ENCODE data around the gene IMMT. TPM values are rescaled to one million over a fixed set of nuclear protein-coding genes. Genes with fewer than 3 reads are reported as not detected.

Gene IMMT
- total RNA-seq, 1 experiment from 2014 or later = 114 TPM

GRCh38 chr2:86213699-86214502, 18.6 kb upstream of the IMMT start:
- BruUV-seq (replicated peaks) = no TSS peak
- Mint-ChIP-seq H3K4me3 (ENCODE audit: unreplicated experiment) (no peak overlapping the region), H3K36me3 (ENCODE audit: insufficient read depth, unreplicated experiment) (peaks cover 48% of the 10 kb centered on the region), H3K27me3 (ENCODE audit: insufficient read depth, unreplicated experiment) (no peaks in the 10 kb centered on the region), H3K27ac (ENCODE audit: low read depth, unreplicated experiment) (no peak overlapping the region), H3K4me1 (ENCODE audit: insufficient read depth, unreplicated experiment) (no peaks in the 10 kb centered on the region), H3K9me3 (ENCODE audit: unreplicated experiment) (no peaks in the 10 kb centered on the region)
- intact Hi-C loops (cut with micrococcal nuclease) = no loop called here
- CTCF ChIA-PET = interaction anchor here (1.3 kb wide), 1 partner anchor 7 kb away, joined by 4 read pairs; no protein-coding TSS in a partner anchor
- TF ChIP-seq CTCF (IDR thresholded peaks at IDR 0.05; ENCODE audit: unreplicated experiment) = no peak
- DNase-seq (ENCODE audit: unreplicated experiment) = no peak
- POLR2A ChIA-PET = interaction anchor here (0.6 to 1.5 kb wide), 5 partner anchors 18 to 400 kb away, joined by 3 to 5 read pairs (median 3); partner anchors contain the start of gene KDM3A

- intact Hi-C loops (cut with micrococcal nuclease) = no loop called here
- H3K27me3 Mint-ChIP-seq (ENCODE audit: insufficient read depth, unreplicated experiment) = no peaks in the 10 kb centered on the region
- H3K9me3 Mint-ChIP-seq (ENCODE audit: unreplicated experiment) = no peaks in the 10 kb centered on the region
- H3K27ac Mint-ChIP-seq (ENCODE audit: low read depth, unreplicated experiment) = no peak overlapping the region
- ChIA-PET CTCF (interaction anchor here (1.3 kb wide), 1 partner anchor 8 kb away, joined by 4 read pairs; no protein-coding TSS in a partner anchor), POLR2A (interaction anchor here (0.6 to 1.0 kb wide), 3 partner anchors 17 to 229 kb away, joined by 3 to 4 read pairs (median 3); no protein-coding TSS in a partner anchor)
- H3K4me3 Mint-ChIP-seq (ENCODE audit: unreplicated experiment) = no peak overlapping the region
- DNase-seq (ENCODE audit: unreplicated experiment) = no peak
- BruUV-seq (replicated peaks) = no TSS peak
- TF ChIP-seq CTCF (IDR thresholded peaks at IDR 0.05; ENCODE audit: unreplicated experiment) = no peak
- peaks cover 57% of the 10 kb centered on the region for H3K36me3 Mint-ChIP-seq (ENCODE audit: insufficient read depth, unreplicated experiment)
- no peaks in the 10 kb centered on the region for H3K4me1 Mint-ChIP-seq (ENCODE audit: insufficient read depth, unreplicated experiment)
These were observed 17.8 kb upstream of the IMMT start for GRCh38 chr2:86213056-86213455.

GRCh38 chr2:86211796-86212188, 16.5 kb upstream of the IMMT start:
- intact Hi-C loops (cut with micrococcal nuclease) = no loop called here
- Mint-ChIP-seq H3K4me3 (ENCODE audit: unreplicated experiment) (no peak overlapping the region), H3K27me3 (ENCODE audit: insufficient read depth, unreplicated experiment) (no peaks in the 10 kb centered on the region), H3K9me3 (ENCODE audit: unreplicated experiment) (no peaks in the 10 kb centered on the region), H3K36me3 (ENCODE audit: insufficient read depth, unreplicated experiment) (peaks cover 69% of the 10 kb centered on the region), H3K27ac (ENCODE audit: low read depth, unreplicated experiment) (no peak overlapping the region), H3K4me1 (ENCODE audit: insufficient read depth, unreplicated experiment) (no peaks in the 10 kb centered on the region)
- BruUV-seq (replicated peaks) = no TSS peak
- CTCF ChIA-PET = no interaction called here
- no peak for TF ChIP-seq CTCF (IDR thresholded peaks at IDR 0.05; ENCODE audit: unreplicated experiment)
- DNase-seq (ENCODE audit: unreplicated experiment) = no peak
- POLR2A ChIA-PET = no interaction called here

GRCh38 chr2:86211033-86211795, 16.0 kb upstream of the IMMT start:
- no peak for TF ChIP-seq CTCF (IDR thresholded peaks at IDR 0.05; ENCODE audit: unreplicated experiment)
- BruUV-seq (replicated peaks) = no TSS peak
- no peak for DNase-seq (ENCODE audit: unreplicated experiment)
- Mint-ChIP-seq H3K27ac (ENCODE audit: low read depth, unreplicated experiment) (no peak overlapping the region), H3K9me3 (ENCODE audit: unreplicated experiment) (no peaks in the 10 kb centered on the region), H3K27me3 (ENCODE audit: insufficient read depth, unreplicated experiment) (no peaks in the 10 kb centered on the region), H3K36me3 (ENCODE audit: insufficient read depth, unreplicated experiment) (peaks cover 74% of the 10 kb centered on the region), H3K4me1 (ENCODE audit: insufficient read depth, unreplicated experiment) (no peaks in the 10 kb centered on the region), H3K4me3 (ENCODE audit: unreplicated experiment) (no peak overlapping the region)
- POLR2A ChIA-PET = no interaction called here
- intact Hi-C loops (cut with micrococcal nuclease) = no loop called here
- CTCF ChIA-PET = interaction anchor here (0.6 kb wide), 1 partner anchor 13 kb away, joined by 3 read pairs; no protein-coding TSS in a partner anchor
